HG02798 (cell line): Measurements from ENCODE around the gene DOP1B.
"Not testable (repeated sequence)": the region's sequence is repeated elsewhere in the genome, so short reads cannot be mapped to it uniquely, and the experiment has no call there.

Experiments used
- ATAC-seq: cut with Tn5 transposase; IDR thresholded peaks from one replicate; pipeline ENCODE4 v1.9.1; 2021; ENCODE audit warnings: mild to moderate bottlenecking; ENCODE audit not compliant: unreplicated experiment, poor library complexity

The DOP1B gene

GRCh38 chr21:36199021-36199420 lies 42.4 kb downstream of the DOP1B start:
- ATAC-seq, result no peak

- ATAC-seq, result not testable (repeated sequence)
Observed at GRCh38 chr21:36199575-36199974, 43.0 kb downstream of the DOP1B start.

- ATAC-seq, result no peak
Observed at GRCh38 chr21:36200081-36200561, 43.5 kb downstream of the DOP1B start.

DNA sequence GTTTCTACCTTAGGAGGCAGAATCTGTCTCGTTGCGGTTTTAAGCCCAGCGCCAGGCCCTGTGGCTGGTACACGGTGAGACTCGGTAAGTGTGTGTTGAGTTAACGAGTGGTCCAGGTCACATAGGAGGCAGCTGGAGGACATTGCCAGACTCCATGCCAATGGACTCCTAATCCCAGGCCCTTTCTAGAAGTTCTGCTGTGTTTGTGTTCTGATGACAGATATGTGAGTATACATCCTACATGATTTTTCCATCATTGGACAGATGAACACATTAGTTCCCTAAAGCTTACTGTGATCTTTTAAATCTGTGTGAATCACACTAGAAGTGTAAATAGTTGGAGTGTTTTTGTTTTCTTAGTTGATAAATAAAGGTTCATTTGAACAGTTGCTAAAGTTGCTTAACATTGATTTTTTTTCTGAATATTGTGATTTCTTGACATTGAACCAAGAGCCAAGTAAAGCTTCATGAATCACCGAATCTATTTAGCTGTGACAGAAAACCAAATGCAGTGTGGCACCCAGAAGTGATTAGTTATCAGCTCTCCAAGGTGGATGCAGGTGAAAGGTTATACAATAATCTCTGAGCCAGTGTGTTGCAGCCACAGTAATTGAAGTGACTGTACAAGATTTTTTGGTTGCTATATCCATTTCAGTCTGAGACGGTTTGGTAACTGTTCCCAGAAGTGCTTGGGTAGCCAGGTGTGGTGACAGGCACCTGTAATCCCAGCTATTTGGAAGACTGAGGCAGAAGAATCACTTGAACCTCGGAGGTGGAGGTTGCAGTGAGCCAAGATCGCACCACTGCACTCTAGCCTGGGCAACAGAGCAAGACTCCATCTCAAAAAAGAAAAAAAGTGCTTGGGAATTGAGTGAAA lies 46.3 kb downstream of the DOP1B start:
- no peak for ATAC-seq

DNA sequence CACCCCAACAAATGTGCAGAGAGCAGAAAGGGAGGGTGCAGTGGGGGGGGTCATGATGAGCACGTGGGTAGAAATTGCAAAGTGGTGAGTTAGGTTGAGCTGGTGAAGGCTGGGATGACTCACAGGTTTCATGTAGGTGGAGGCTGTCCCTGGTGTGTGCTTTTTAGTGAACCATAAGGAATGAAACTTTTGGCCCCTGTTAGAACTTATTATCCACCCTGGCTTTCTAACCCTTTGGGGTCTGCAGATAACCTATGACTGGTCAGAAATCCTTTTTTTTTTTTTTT lies 46.9 kb downstream of the DOP1B start:
- ATAC-seq, result no peak

DNA sequence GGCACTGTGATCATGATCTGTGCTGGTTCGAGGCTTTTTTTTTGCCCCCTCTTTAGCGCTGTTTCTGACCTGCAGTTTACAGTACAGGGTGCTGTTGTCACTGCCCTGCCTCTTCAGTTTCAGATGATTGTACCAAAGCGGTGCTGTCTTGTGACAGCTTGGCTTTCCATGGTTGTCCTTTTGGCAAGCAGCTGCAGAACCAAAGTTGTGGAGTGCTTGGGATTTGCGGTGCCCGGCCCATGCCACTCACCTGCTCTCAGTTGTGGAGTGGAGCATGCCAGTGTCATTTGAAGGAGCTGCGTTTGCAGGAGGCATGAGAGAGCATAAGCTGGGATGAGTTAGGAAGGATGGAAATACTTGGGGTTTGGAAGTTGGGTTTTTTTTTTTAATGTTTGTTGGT lies 48.4 kb downstream of the DOP1B start:
- ATAC-seq, result no peak

- ATAC-seq, result no peak
Observed at GRCh38 chr21:36205962-36206361, 49.3 kb downstream of the DOP1B start.
